Choroid plexus epithelial cell (primary cell): Measurements from ENCODE around the gene TXNDC11.

Source experiments
- DNase-seq: peaks from one replicate; pipeline ENCODE4 v3.0.0-alpha.2; 2010; ENCODE audit warnings: low read depth
- H3K4me3 ChIP-seq: 2 replicates; pipeline ENCODE4 v1.5.1; 2011; ENCODE audit warnings: low read depth, mild to moderate bottlenecking, control low read depth, low read length, moderate library complexity
- CTCF ChIP-seq: conservative IDR thresholded peaks from 2 replicates; pipeline ENCODE4 v1.5.1; 2011; ENCODE audit warnings: low read depth, mild to moderate bottlenecking, control low read depth, inconsistent platforms, low read length, moderate library complexity

TXNDC11 gene

DNA sequence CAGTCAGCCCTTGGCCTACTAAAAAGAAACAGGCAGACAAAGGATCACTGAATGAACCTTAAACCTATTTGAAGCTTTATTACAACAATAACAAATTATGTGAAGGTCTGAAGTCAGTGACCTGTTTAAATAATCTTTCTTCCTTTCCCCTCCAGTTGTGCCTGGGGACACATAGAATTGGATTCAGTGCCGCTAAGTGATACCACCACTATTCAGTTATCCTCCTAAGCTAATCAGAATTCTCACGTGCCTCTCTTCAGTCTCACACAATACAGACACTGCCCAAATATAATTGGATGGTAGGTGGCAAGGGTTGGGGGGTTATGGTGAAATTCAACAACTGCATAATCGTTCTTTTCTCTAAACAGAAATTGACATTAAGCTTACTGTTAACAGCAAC, 11.4 kb downstream of the TXNDC11 start:
- TF ChIP-seq CTCF: no peak
- H3K4me3 ChIP-seq: no peak overlapping the region
- DNase-seq: no peak

DNA sequence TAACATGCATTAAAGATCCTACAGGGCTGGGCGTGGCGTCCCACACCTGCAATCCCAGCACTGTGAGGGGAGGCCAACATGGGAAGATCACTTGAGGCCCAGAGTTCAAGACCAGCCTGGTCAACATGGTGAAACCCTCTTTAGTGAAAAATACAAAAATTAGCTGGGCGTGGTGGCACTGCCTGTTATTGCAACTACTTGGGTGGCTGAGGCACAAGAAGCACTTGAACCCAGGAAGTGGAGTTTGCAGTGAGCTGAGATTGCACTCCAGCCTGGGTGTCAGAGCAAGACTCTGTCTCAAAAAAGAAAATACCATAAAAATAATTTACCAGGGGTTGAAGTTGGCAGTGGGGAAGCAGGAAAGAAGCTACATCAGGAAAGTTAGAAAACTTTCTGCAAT, 12.9 kb downstream of the TXNDC11 start:
- no peak overlapping the region for H3K4me3 ChIP-seq
- no peak for TF ChIP-seq CTCF
- no peak for DNase-seq

DNA sequence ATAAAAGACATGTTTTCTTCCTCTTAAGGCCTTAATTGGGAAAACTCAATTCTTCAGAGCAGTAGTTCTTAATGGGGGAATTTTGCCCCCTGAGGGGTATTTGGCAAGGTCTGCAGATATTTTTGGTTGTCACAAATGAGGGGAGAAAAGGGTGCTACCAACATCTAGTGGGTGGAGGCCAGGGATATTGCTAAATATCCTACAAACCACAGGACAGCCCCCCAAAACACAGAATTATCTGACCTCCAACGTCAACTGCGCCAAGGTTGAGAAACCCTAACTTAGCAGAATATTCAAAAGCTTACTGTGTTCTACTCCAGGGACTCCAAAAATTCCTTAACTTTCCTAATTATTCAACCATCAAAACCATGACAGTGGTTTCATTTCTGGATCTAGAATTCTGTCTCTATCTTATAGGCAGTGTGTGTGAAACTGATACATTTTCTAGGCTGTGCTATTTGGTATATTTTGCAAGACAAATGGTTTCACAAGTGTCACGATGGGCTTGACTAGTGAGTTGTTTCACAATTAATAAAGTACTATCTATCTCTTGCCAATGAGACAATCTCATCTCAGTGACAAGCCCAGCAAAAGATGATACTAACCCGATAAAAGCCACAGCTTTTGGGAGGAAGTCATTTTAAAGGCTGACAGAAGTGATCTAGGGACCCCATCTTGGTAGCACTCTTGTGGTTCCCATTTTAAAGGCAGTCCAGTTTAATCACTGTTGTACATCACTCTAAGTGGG, 14.7 kb downstream of the TXNDC11 start:
- no peak for TF ChIP-seq CTCF
- H3K4me3 ChIP-seq: no peak overlapping the region
- DNase-seq: no peak

- no peak for DNase-seq
- TF ChIP-seq CTCF: no peak
- H3K4me3 ChIP-seq: no peak overlapping the region
Observed at GRCh38 chr16:11726008-11726407, 16.6 kb downstream of the TXNDC11 start.

GRCh38 chr16:11725457-11725856, 17.2 kb downstream of the TXNDC11 start:
- no peak for DNase-seq
- H3K4me3 ChIP-seq: no peak overlapping the region
- TF ChIP-seq CTCF: no peak

GRCh38 chr16:11722468-11722808, 20.2 kb downstream of the TXNDC11 start:
- no peak for DNase-seq
- H3K4me3 ChIP-seq: no peak overlapping the region
- TF ChIP-seq CTCF: no peak

- no peak for TF ChIP-seq CTCF
- DNase-seq: no peak
- no peak overlapping the region for H3K4me3 ChIP-seq
Observed at GRCh38 chr16:11721781-11722467, 20.7 kb downstream of the TXNDC11 start.
